Mesenchymal stem cell (in vitro differentiated cells and primary cell): ENCODE results near the gene CCDC80.

Source experiments
- DNase-seq: peaks from one replicate; pipeline ENCODE4 v3.0.0-alpha.2; 2013
- H2AFZ ChIP-seq: one replicate; pipeline ENCODE4 v1.6.1; 2013; ENCODE audit warnings: low read depth, mild to moderate bottlenecking, control low read depth, inconsistent platforms, low read length, moderate library complexity
- H2AK5ac ChIP-seq: 2 replicates; pipeline ENCODE4 v1.6.1; 2013; ENCODE audit warnings: low read length, moderate library complexity, mild to moderate bottlenecking, inconsistent platforms; ENCODE audit not compliant: severe bottlenecking
- H2BK120ac ChIP-seq: one replicate; pipeline ENCODE4 v1.6.1; 2013; ENCODE audit warnings: low read depth, mild to moderate bottlenecking, inconsistent platforms, low read length, moderate library complexity
- H2BK12ac ChIP-seq, 2 experiments: one replicate each; pipeline ENCODE4 v1.6.1; 2013; ENCODE audit warnings: inconsistent platforms in 2 of 2, low read length in 2 of 2, mild to moderate bottlenecking in 2 of 2, moderate library complexity in 2 of 2, control low read depth in 1 of 2
- H2BK15ac ChIP-seq: one replicate; pipeline ENCODE4 v1.6.1; 2013; ENCODE audit warnings: mild to moderate bottlenecking, low read depth, inconsistent platforms; ENCODE audit not compliant: poor library complexity, severe bottlenecking
- H2BK5ac ChIP-seq: 2 replicates; pipeline ENCODE4 v1.6.1; 2013; ENCODE audit warnings: low read depth, mild to moderate bottlenecking, low read length, control low read depth, inconsistent platforms; ENCODE audit not compliant: poor library complexity, severe bottlenecking
- H3K14ac ChIP-seq, 2 experiments: one replicate each; pipeline ENCODE4 v1.6.1; 2013; ENCODE audit warnings: inconsistent platforms in 2 of 2, low read length in 2 of 2, control low read depth in 1 of 2, mild to moderate bottlenecking in 1 of 2, moderate library complexity in 1 of 2
- H3K18ac ChIP-seq, 2 experiments: one replicate each; pipeline ENCODE4 v1.6.1; 2013; ENCODE audit warnings: inconsistent platforms in 2 of 2, low read length in 2 of 2, control low read depth in 1 of 2, low read depth in 1 of 2, mild to moderate bottlenecking in 1 of 2
- H3K23ac ChIP-seq, 2 experiments: one replicate each; pipeline ENCODE4 v1.6.1; 2013; ENCODE audit warnings: inconsistent platforms in 2 of 2, low read length in 2 of 2, mild to moderate bottlenecking in 2 of 2, moderate library complexity in 2 of 2, control low read depth in 1 of 2
- H3K27ac ChIP-seq: 2 replicates; pipeline ENCODE4 v1.5.1; 2013; ENCODE audit warnings: mild to moderate bottlenecking, moderate library complexity, low read length, control low read depth, inconsistent platforms; ENCODE audit not compliant: poor library complexity, severe bottlenecking
- H3K27me3 ChIP-seq, 2 experiments: 2 replicates each; pipeline versions ENCODE4 v1.6.1 to v1.7.0; 2013; ENCODE audit warnings: low read length in 2 of 2, mild to moderate bottlenecking in 2 of 2, moderate library complexity in 2 of 2, control low read depth in 1 of 2, inconsistent platforms in 1 of 2; ENCODE audit not compliant: control insufficient read depth in 1 of 2, insufficient read depth in 1 of 2
- H3K36me3 ChIP-seq, 2 experiments: 2 replicates each; pipeline versions ENCODE4 v1.6.1 to v1.7.0; 2013; ENCODE audit warnings: low read length in 2 of 2, control low read depth in 1 of 2, inconsistent platforms in 1 of 2, low read depth in 1 of 2, mild to moderate bottlenecking in 1 of 2; ENCODE audit not compliant: insufficient read depth in 2 of 2, control insufficient read depth in 1 of 2
- H3K4ac ChIP-seq, 2 experiments: one replicate each; pipeline ENCODE4 v1.6.1; 2013; ENCODE audit warnings: inconsistent platforms in 2 of 2, low read length in 2 of 2, mild to moderate bottlenecking in 2 of 2, moderate library complexity in 2 of 2, control low read depth in 1 of 2, low read depth in 1 of 2
- H3K4me1 ChIP-seq: 2 replicates; pipeline ENCODE4 v1.6.1; 2013; ENCODE audit warnings: low read depth, low read length, control low read depth; ENCODE audit not compliant: control insufficient read depth, insufficient read depth
- H3K4me2 ChIP-seq: 2 replicates; pipeline ENCODE4 v1.6.1; 2013; ENCODE audit warnings: low read length, mild to moderate bottlenecking, inconsistent platforms; ENCODE audit not compliant: poor library complexity, severe bottlenecking
- H3K4me3 ChIP-seq, 2 experiments: 2 replicates each; pipeline versions ENCODE4 v1.5.1 to v1.7.0; 2013; ENCODE audit warnings: low read length in 2 of 2, mild to moderate bottlenecking in 2 of 2, control low read depth in 1 of 2, low read depth in 1 of 2; ENCODE audit not compliant: insufficient read depth in 1 of 2
- H3K79me1 ChIP-seq: replicated peaks from 2 replicates; pipeline ENCODE4 v1.6.1; 2013; ENCODE audit warnings: mild to moderate bottlenecking, control low read depth, low read length, inconsistent platforms; ENCODE audit not compliant: poor library complexity, severe bottlenecking
- H3K9ac ChIP-seq: 2 replicates; pipeline ENCODE4 v1.7.0; 2013; ENCODE audit warnings: mild to moderate bottlenecking, low read length, moderate library complexity
- H3K9me3 ChIP-seq: 2 replicates; pipeline ENCODE4 v1.7.0; 2013; ENCODE audit warnings: mild to moderate bottlenecking, low read length; ENCODE audit not compliant: control insufficient read depth
- H4K8ac ChIP-seq: one replicate; pipeline ENCODE4 v1.6.1; 2013; ENCODE audit warnings: inconsistent platforms, mild to moderate bottlenecking, low read length, moderate library complexity
- H4K91ac ChIP-seq: one replicate; pipeline ENCODE4 v1.6.1; 2013; ENCODE audit warnings: mild to moderate bottlenecking, low read length, inconsistent platforms
- WGBS: methylation state at CpG from one replicate; pipeline ENCODE4 v1.1.7; 2013; ENCODE audit warnings: mixed read lengths; 5-methylcytosine and 5-hydroxymethylcytosine counted together

Gene CCDC80

DNA sequence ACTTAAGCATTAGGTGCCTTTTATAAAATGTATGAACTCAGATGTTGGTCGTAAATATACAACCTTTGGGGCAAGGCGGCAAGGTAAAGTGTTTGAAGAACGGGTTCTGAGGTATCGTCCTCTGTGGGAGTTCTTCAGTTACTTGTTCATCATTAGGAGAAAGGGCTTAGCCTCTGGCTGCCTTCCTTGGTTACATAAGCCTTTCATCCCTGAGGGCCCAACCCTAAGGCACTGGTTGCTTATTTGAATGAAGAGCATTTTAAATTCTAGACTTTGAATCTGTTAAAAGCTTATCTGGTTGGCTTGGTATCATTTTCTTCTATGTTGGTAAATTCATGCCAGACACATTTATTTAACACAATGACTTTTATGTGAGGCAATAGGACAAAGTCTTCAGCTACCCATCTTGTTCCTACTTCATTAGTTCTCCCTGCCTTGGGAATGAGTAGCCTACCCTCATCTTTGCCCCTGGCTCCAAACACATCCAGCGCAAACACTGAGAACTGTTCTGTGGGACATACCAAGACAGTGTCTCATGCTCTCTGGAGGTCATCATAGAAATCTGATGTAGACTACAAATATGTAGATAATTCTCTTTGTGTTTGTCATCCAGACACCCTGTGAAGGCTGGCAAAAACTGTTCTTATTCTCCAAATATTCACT is 12.4 kb upstream of the CCDC80 start:
- Histone ChIP-seq H3K4me2 (no peak overlapping the region), H2BK120ac (peak overlapping the region; percentile 24), H3K4ac (peak overlapping the region in 1 of 2 experiments; percentile 86), H3K27ac (peak overlapping the region; percentile 100), H4K8ac (no peak overlapping the region), H3K14ac (no peak overlapping the region), H3K4me3 (peak overlapping the region in 1 of 2 experiments; percentile 47), H3K4me1 (peaks cover 9% of the 10 kb centered on the region), H3K18ac (no peak overlapping the region), H4K91ac (no peak overlapping the region), H3K27me3 (no peaks in the 10 kb centered on the region), H3K9ac (peak overlapping the region; percentile 92), H2AK5ac (peak overlapping the region; percentile 80), H2AFZ (no peak overlapping the region), H2BK5ac (peak overlapping the region; percentile 78), H3K79me1 (no peaks in the 10 kb centered on the region), H3K9me3 (no peaks in the 10 kb centered on the region), H3K23ac (no peak overlapping the region), H2BK12ac (peak overlapping the region in 1 of 2 experiments; percentile 92), H2BK15ac (no peak overlapping the region), H3K36me3 (no peaks in the 10 kb centered on the region)
- 50% methylated on average over 4 of the region's 5 CpGs for WGBS
- DNase-seq = peak; percentile 90

DNA sequence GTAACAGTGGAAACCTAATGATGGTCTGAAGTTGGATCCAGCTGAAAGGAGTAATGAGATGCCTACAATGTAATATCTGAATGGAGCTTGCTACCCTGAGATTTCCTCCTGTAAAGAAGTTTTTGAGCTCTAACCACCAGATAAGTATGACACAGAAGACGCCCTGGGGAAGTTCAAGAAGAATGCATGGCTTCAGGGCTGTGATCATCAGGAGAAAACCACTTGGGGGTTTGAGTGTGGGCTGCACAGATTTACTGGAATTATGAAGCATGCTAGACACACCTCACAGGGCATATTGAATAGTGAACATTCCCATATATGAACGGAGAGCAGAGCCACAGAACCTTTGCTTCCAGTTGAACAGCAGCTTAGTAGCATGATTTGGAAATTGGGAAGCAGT is 10.6 kb upstream of the CCDC80 start:
- H3K4me3 ChIP-seq = no peak overlapping the region
- H2BK12ac ChIP-seq = peak overlapping the region; percentile 23 to 84
- no peak overlapping the region for H3K14ac ChIP-seq
- no peak for DNase-seq
- H3K18ac ChIP-seq = peak overlapping the region in 1 of 2 experiments; percentile 11
- H2AFZ ChIP-seq = no peak overlapping the region
- peak overlapping the region; percentile 24 to 84 for H3K4ac ChIP-seq
- H2BK5ac ChIP-seq = peak overlapping the region; percentile 74
- peaks cover 12% of the 10 kb centered on the region for H3K4me1 ChIP-seq
- no peak overlapping the region for H4K91ac ChIP-seq
- no peak overlapping the region for H3K23ac ChIP-seq
- no peaks in the 10 kb centered on the region for H3K27me3 ChIP-seq
- H4K8ac ChIP-seq = no peak overlapping the region
- no peaks in the 10 kb centered on the region for H3K9me3 ChIP-seq
- no peaks in the 10 kb centered on the region for H3K79me1 ChIP-seq
- no peak overlapping the region for H3K4me2 ChIP-seq
- no peak overlapping the region for H2BK120ac ChIP-seq
- no peaks in the 10 kb centered on the region for H3K36me3 ChIP-seq
- WGBS = 72% methylated on average over 2 of the region's 2 CpGs
- H3K9ac ChIP-seq = peak overlapping the region; percentile 65
- no peak overlapping the region for H2BK15ac ChIP-seq
- H2AK5ac ChIP-seq = peak overlapping the region; percentile 83
- H3K27ac ChIP-seq = peak overlapping the region; percentile 69

DNA sequence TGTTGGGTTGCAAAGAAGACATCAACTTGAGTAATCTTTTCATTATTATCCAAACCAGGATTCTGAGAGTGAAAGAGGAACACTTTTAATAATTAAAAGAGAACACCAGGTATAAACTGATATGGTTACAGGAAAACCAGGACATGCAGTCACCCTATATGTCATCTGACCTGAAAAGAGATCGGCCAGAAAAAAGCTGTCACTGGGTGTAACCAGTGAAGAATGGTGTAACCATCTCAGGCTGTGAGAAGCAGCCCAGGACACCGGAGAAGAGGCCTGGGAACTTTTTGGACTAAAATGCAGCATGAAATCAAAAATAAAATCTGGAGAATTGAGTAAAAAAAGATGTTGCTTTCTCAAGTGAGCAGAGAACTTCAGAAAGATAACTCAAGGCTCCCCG is 10.1 kb upstream of the CCDC80 start:
- Histone ChIP-seq H3K23ac (no peak overlapping the region), H3K14ac (no peak overlapping the region), H3K27me3 (no peaks in the 10 kb centered on the region), H3K36me3 (no peaks in the 10 kb centered on the region), H2BK12ac (no peak overlapping the region), H3K79me1 (no peaks in the 10 kb centered on the region), H3K4ac (peak overlapping the region in 1 of 2 experiments; percentile 24), H3K4me3 (no peak overlapping the region), H4K91ac (no peak overlapping the region), H3K18ac (peak overlapping the region in 1 of 2 experiments; percentile 24), H2BK15ac (no peak overlapping the region), H2BK120ac (no peak overlapping the region), H4K8ac (no peak overlapping the region), H3K27ac (peak overlapping the region; percentile 69), H3K4me2 (no peak overlapping the region), H2BK5ac (peak overlapping the region; percentile 46), H2AK5ac (peak overlapping the region; percentile 80), H3K4me1 (peaks cover 15% of the 10 kb centered on the region), H2AFZ (no peak overlapping the region), H3K9me3 (no peaks in the 10 kb centered on the region), H3K9ac (peak overlapping the region; percentile 65)
- DNase-seq = no peak
- WGBS = 96% methylated on average over 3 of the region's 3 CpGs

DNA sequence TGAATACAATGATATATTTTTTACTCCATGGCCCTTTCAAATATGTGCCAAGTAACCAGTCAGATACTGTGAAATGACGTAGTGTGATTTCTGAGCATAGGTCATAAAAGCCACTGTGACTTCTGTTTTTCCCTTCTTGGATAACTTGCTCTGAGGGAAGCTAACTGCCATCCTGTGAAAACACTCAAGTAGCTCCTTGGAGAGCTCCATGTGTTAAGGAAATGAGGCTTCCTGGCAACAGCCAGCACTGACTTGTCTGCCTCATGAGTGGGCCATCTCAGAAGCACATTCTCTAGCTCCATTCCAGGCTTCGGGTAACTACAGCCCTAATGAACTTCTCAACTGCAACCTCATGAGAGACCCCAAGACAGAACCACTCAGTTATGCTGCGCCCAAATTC is 9.5 kb upstream of the CCDC80 start:
- Histone ChIP-seq H3K4me3 (no peak overlapping the region), H2BK15ac (no peak overlapping the region), H2AK5ac (peak overlapping the region; percentile 79), H3K36me3 (no peaks in the 10 kb centered on the region), H3K23ac (no peak overlapping the region), H3K27me3 (no peaks in the 10 kb centered on the region), H2BK120ac (no peak overlapping the region), H2BK12ac (peak overlapping the region in 1 of 2 experiments; percentile 63), H3K14ac (no peak overlapping the region), H3K9me3 (no peaks in the 10 kb centered on the region), H2AFZ (no peak overlapping the region), H2BK5ac (peak overlapping the region; percentile 96), H3K18ac (peak overlapping the region in 1 of 2 experiments; percentile 70), H3K4me2 (no peak overlapping the region), H4K91ac (no peak overlapping the region), H3K4ac (peak overlapping the region in 1 of 2 experiments; percentile 69), H3K79me1 (no peaks in the 10 kb centered on the region), H3K4me1 (peaks cover 15% of the 10 kb centered on the region), H4K8ac (peak overlapping the region; percentile 67), H3K27ac (peak overlapping the region; percentile 76), H3K9ac (peak overlapping the region; percentile 65)
- no peak for DNase-seq
- WGBS = 94% methylated on average over 2 of the region's 3 CpGs
